Tibial nerve (tissue), 4 donors: Measurements from ENCODE around the gene MICAL2.

Source experiments
- EP300 ChIP-seq, 2 donors: sonication (generic); formaldehyde crosslinking; IDR thresholded peaks; one replicate each; pipeline ENCODE4 v1.6.1; 2017; ENCODE audit warnings: antibody characterized with exemption in 2 of 2, mild to moderate bottlenecking in 1 of 2
- POLR2A ChIP-seq, 2 donors: fragments of 450-650 bp; IDR thresholded peaks; one replicate each; pipeline ENCODE4 v1.6.1; 2017; ENCODE audit warnings: antibody characterized with exemption in 2 of 2, mild to moderate bottlenecking in 2 of 2, moderate library complexity in 2 of 2
- TF ChIP-seq, protein P1 (sequence below), 5 experiments: fragments of 200-600 bp in 3 of 5; fragments of 450-650 bp in 2 of 5; sonication (generic) in 3 of 5; IDR thresholded peaks; one replicate each; pipeline ENCODE4 v1.5.1; 2016 to 2019; ENCODE audit warnings: antibody characterized with exemption in 5 of 5, mild to moderate bottlenecking in 3 of 5, moderate library complexity in 2 of 5

DNA sequence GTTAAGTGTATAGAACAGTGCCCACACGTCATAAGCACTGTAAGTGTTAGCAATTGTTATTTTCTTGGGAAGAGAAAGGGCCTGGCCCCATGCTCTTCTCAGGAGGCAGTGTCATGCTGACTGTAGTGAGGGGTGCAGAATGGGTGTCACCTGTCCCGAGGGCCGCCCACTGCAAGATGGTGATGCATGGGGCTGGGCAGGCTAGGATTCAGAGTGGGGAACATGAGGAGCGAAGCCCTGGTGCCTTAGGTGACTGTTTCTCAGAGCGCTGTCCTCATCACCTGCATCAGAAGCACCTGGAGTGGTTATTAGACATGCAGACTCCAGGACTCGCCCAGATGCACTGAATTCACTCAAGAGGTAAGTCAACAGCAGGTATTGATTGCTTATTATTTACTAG is 166.0 kb downstream of the MICAL2 start:
- TF ChIP-seq, protein P1, sequence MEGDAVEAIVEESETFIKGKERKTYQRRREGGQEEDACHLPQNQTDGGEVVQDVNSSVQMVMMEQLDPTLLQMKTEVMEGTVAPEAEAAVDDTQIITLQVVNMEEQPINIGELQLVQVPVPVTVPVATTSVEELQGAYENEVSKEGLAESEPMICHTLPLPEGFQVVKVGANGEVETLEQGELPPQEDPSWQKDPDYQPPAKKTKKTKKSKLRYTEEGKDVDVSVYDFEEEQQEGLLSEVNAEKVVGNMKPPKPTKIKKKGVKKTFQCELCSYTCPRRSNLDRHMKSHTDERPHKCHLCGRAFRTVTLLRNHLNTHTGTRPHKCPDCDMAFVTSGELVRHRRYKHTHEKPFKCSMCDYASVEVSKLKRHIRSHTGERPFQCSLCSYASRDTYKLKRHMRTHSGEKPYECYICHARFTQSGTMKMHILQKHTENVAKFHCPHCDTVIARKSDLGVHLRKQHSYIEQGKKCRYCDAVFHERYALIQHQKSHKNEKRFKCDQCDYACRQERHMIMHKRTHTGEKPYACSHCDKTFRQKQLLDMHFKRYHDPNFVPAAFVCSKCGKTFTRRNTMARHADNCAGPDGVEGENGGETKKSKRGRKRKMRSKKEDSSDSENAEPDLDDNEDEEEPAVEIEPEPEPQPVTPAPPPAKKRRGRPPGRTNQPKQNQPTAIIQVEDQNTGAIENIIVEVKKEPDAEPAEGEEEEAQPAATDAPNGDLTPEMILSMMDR (IDR thresholded peaks at IDR 0.05) = no peak
- TF ChIP-seq POLR2A (IDR thresholded peaks at IDR 0.05) (no peak), EP300 (IDR thresholded peaks at IDR 0.05) (no peak)
